GM23338 (cell line): Measurements from ENCODE around the gene NDUFS4. TPM values are rescaled to one million over a fixed set of nuclear protein-coding genes. Genes with fewer than 3 reads are reported as not detected.

ENCODE experiments used
- ATAC-seq: fragments of 200-7000 bp; cut with Tn5 transposase; 3 replicates; pipeline ENCODE4 v1.9.1; 2020
- DNase-seq: peaks from one replicate; pipeline ENCODE4 v3.0.0-alpha.2; 2015; ENCODE audit warnings: low spot score
- H2AFZ ChIP-seq: fragments of 200-600 bp; sonication (generic); 2 replicates; pipeline ENCODE4 v1.8.0; 2016; ENCODE audit warnings: antibody characterized with exemption, mild to moderate bottlenecking, moderate library complexity
- H3F3A ChIP-seq: fragments of 200-600 bp; sonication (generic); replicated peaks from 2 replicates; pipeline ENCODE4 v1.8.0; 2017; ENCODE audit warnings: antibody characterized with exemption, mixed run types, low read depth
- H3K27ac ChIP-seq: fragments of 200-600 bp; sonication (generic); 2 replicates; pipeline ENCODE4 v1.6.1; 2016; ENCODE audit warnings: low read depth
- H3K27me3 ChIP-seq: fragments of 200-600 bp; sonication (generic); 2 replicates; pipeline ENCODE4 v1.8.0; 2016; ENCODE audit warnings: mild to moderate bottlenecking, mixed run types, moderate library complexity; ENCODE audit not compliant: insufficient read depth
- H3K36me3 ChIP-seq: fragments of 200-600 bp; sonication (generic); 2 replicates; pipeline ENCODE4 v1.8.0; 2016; ENCODE audit warnings: mild to moderate bottlenecking; ENCODE audit not compliant: insufficient read depth
- H3K4me1 ChIP-seq: fragments of 200-600 bp; sonication (generic); 2 replicates; pipeline ENCODE4 v1.8.0; 2016; ENCODE audit warnings: mild to moderate bottlenecking, moderate library complexity; ENCODE audit not compliant: insufficient read depth
- H3K4me2 ChIP-seq: fragments of 200-600 bp; sonication (generic); 2 replicates; pipeline ENCODE4 v1.7.1; 2017; ENCODE audit warnings: mixed run types
- H3K4me3 ChIP-seq: fragments of 200-600 bp; sonication (generic); 2 replicates; pipeline ENCODE4 v1.6.1; 2016; ENCODE audit warnings: mixed run types
- H3K79me2 ChIP-seq: fragments of 200-600 bp; sonication (generic); replicated peaks from 2 replicates; pipeline ENCODE4 v1.8.0; 2017; ENCODE audit warnings: mild to moderate bottlenecking; ENCODE audit not compliant: insufficient read depth
- H3K9me2 ChIP-seq: fragments of 200-600 bp; sonication (generic); 2 replicates; pipeline ENCODE4 v1.8.0; 2017; ENCODE audit not compliant: insufficient read depth
- H4K20me1 ChIP-seq: fragments of 200-600 bp; sonication (generic); replicated peaks from 2 replicates; pipeline ENCODE4 v1.8.0; 2017; ENCODE audit warnings: mild to moderate bottlenecking; ENCODE audit not compliant: insufficient read depth
- H3K27ac Mint-ChIP-seq: 2 replicates; pipeline ENCODE4 v1.8.0; 2020; ENCODE audit warnings: inconsistent platforms, mild to moderate bottlenecking, moderate library complexity, mixed read lengths
- H3K27me3 Mint-ChIP-seq: 3 replicates; pipeline ENCODE4 v1.8.0; 2022; ENCODE audit warnings: low read depth, mild to moderate bottlenecking, moderate library complexity, mixed read lengths, inconsistent platforms; ENCODE audit not compliant: insufficient read depth, poor library complexity
- H3K36me3 Mint-ChIP-seq: 3 replicates; pipeline ENCODE4 v1.8.0; 2021; ENCODE audit warnings: low read depth, mild to moderate bottlenecking, inconsistent platforms, moderate library complexity, mixed read lengths
- H3K4me1 Mint-ChIP-seq: 3 replicates; pipeline ENCODE4 v1.8.0; 2020; ENCODE audit warnings: mild to moderate bottlenecking, inconsistent platforms, mixed read lengths
- H3K4me3 Mint-ChIP-seq: 3 replicates; pipeline ENCODE4 v1.8.0; 2021; ENCODE audit warnings: moderate library complexity, mild to moderate bottlenecking, inconsistent platforms, mixed read lengths
- H3K9me3 Mint-ChIP-seq: 3 replicates; pipeline ENCODE4 v1.8.0; 2020; ENCODE audit warnings: moderate library complexity, mild to moderate bottlenecking, inconsistent platforms, mixed read lengths
- CREB1 ChIP-seq: fragments of 250-450 bp; sonication (Bioruptor Pico); IDR thresholded peaks from 2 replicates; pipeline ENCODE4 v1.5.0; 2020; ENCODE audit warnings: low read depth, mild to moderate bottlenecking, moderate library complexity
- CTCF ChIP-seq, 2 experiments: fragments of 200-600 bp in 1 of 2; sonication (generic) in 1 of 2; conservative IDR thresholded peaks; 2 replicates each; pipeline versions ENCODE4 v1.5.1 to v1.6.1; 2016 to 2017; ENCODE audit warnings: antibody characterized with exemption in 2 of 2, low read depth in 2 of 2, mild to moderate bottlenecking in 2 of 2, moderate library complexity in 1 of 2
- EZH2 ChIP-seq: fragments of 200-600 bp; sonication (generic); IDR thresholded peaks from one replicate; pipeline ENCODE4 v1.8.0; 2017; ENCODE audit warnings: antibody characterized with exemption, mild to moderate bottlenecking, low read depth; ENCODE audit not compliant: unreplicated experiment
- EZH2phosphoT487 ChIP-seq: fragments of 200-600 bp; sonication (generic); IDR thresholded peaks from one replicate; pipeline ENCODE4 v1.8.1; 2018; ENCODE audit warnings: antibody characterized with exemption; ENCODE audit not compliant: unreplicated experiment
- JUNB ChIP-seq: IDR thresholded peaks from one replicate; pipeline ENCODE4 v1.6.1; 2016; ENCODE audit warnings: antibody characterized with exemption; ENCODE audit not compliant: unreplicated experiment
- NANOG ChIP-seq: IDR thresholded peaks from 2 replicates; pipeline ENCODE4 v1.6.1; 2016; ENCODE audit warnings: antibody characterized with exemption, borderline replicate concordance
- POLR2AphosphoS5 ChIP-seq: IDR thresholded peaks from 2 replicates; pipeline ENCODE4 v1.6.1; 2016; ENCODE audit warnings: antibody characterized with exemption, low read depth
- REST ChIP-seq: IDR thresholded peaks from one replicate; pipeline ENCODE4 v1.6.1; 2018; ENCODE audit warnings: antibody characterized with exemption; ENCODE audit not compliant: unreplicated experiment
- STAT1 ChIP-seq: IDR thresholded peaks from one replicate; pipeline ENCODE4 v1.6.1; 2016; ENCODE audit warnings: antibody characterized with exemption; ENCODE audit not compliant: unreplicated experiment
- ZNF114 ChIP-seq: fragments of 250-450 bp; sonication (Bioruptor Pico); IDR thresholded peaks from 2 replicates; pipeline ENCODE4 v1.5.0; 2020; ENCODE audit warnings: mild to moderate bottlenecking, moderate library complexity
- ZNF331 ChIP-seq: fragments of 250-450 bp; sonication (Bioruptor Pico); IDR thresholded peaks from 2 replicates; pipeline ENCODE4 v1.5.0; 2020; ENCODE audit warnings: low read depth, mild to moderate bottlenecking, moderate library complexity
- polyA plus RNA-seq: library from polyadenylated mRNA; unstranded; fragments of >200 nt; fragmentation: Nextera tagmentation; extraction: Ambion mirVana; gene quantifications from 2 replicates; pipeline ENCODE4 v1.2.1, GENCODE V29; 2016
- total RNA-seq: library from RNA; depleted of rRNA; stranded (reverse); fragments of >200 nt; shearing (Covaris generic); gene quantifications from 2 replicates; pipeline ENCODE4 v1.2.3, GENCODE V29; 2014
- TF ChIP-seq, protein P1 (sequence below): fragments of 250-450 bp; sonication (Bioruptor Pico); IDR thresholded peaks from 2 replicates; pipeline ENCODE4 v1.5.0; 2020; ENCODE audit warnings: mild to moderate bottlenecking, moderate library complexity
- TF ChIP-seq, protein P2 (sequence below): IDR thresholded peaks from 2 replicates; pipeline ENCODE4 v1.6.1; 2016; ENCODE audit warnings: antibody characterized with exemption

The NDUFS4 gene
- total and polyA plus RNA-seq, 2 experiments from 2014 or later = 65.6 to 151 TPM

- H3K27ac ChIP-seq = no peak overlapping the region
- no peak for ATAC-seq
- H3K27ac Mint-ChIP-seq = no peak overlapping the region
Measured at GRCh38 chr5:53677632-53678031, 117.2 kb downstream of the NDUFS4 start.

More at GRCh38 chr5:53677632-53678031, 117.2 kb downstream of the NDUFS4 start:
- Histone ChIP-seq H3K4me3 (no peak overlapping the region), H3K9me2 (no peaks in the 10 kb centered on the region), H3F3A (no peaks in the 10 kb centered on the region), H3K4me1 (peaks cover 1% of the 10 kb centered on the region; the same call in 1 of the 2 replicates), H4K20me1 (no peaks in the 10 kb centered on the region), H3K36me3 (no peaks in the 10 kb centered on the region), H2AFZ (no peak overlapping the region), H3K27me3 (no peaks in the 10 kb centered on the region), H3K79me2 (no peaks in the 10 kb centered on the region), H3K4me2 (no peak overlapping the region)
- Mint-ChIP-seq H3K4me1 (peaks cover 4% of the 10 kb centered on the region; the same call in 2 of the 3 replicates), H3K27me3 (no peaks in the 10 kb centered on the region), H3K36me3 (peaks cover 3% of the 10 kb centered on the region; the same call in 2 of the 3 replicates), H3K4me3 (no peak overlapping the region), H3K9me3 (no peaks in the 10 kb centered on the region)
- DNase-seq = no peak
- TF ChIP-seq EZH2phosphoT487 (no peak), NANOG (no peak), CREB1 (CRISPR knock-in tag) (no peak), JUNB (no peak), EZH2 (no peak), REST (no peak), ZNF114 (CRISPR knock-in tag) (no peak), ZNF331 (no peak), POLR2AphosphoS5 (no peak), STAT1 (no peak), CTCF (conservative IDR thresholded peaks at IDR 0.05; ENCODE audit: low read depth in 2 of 2) (no peak)
- TF ChIP-seq, protein P1, sequence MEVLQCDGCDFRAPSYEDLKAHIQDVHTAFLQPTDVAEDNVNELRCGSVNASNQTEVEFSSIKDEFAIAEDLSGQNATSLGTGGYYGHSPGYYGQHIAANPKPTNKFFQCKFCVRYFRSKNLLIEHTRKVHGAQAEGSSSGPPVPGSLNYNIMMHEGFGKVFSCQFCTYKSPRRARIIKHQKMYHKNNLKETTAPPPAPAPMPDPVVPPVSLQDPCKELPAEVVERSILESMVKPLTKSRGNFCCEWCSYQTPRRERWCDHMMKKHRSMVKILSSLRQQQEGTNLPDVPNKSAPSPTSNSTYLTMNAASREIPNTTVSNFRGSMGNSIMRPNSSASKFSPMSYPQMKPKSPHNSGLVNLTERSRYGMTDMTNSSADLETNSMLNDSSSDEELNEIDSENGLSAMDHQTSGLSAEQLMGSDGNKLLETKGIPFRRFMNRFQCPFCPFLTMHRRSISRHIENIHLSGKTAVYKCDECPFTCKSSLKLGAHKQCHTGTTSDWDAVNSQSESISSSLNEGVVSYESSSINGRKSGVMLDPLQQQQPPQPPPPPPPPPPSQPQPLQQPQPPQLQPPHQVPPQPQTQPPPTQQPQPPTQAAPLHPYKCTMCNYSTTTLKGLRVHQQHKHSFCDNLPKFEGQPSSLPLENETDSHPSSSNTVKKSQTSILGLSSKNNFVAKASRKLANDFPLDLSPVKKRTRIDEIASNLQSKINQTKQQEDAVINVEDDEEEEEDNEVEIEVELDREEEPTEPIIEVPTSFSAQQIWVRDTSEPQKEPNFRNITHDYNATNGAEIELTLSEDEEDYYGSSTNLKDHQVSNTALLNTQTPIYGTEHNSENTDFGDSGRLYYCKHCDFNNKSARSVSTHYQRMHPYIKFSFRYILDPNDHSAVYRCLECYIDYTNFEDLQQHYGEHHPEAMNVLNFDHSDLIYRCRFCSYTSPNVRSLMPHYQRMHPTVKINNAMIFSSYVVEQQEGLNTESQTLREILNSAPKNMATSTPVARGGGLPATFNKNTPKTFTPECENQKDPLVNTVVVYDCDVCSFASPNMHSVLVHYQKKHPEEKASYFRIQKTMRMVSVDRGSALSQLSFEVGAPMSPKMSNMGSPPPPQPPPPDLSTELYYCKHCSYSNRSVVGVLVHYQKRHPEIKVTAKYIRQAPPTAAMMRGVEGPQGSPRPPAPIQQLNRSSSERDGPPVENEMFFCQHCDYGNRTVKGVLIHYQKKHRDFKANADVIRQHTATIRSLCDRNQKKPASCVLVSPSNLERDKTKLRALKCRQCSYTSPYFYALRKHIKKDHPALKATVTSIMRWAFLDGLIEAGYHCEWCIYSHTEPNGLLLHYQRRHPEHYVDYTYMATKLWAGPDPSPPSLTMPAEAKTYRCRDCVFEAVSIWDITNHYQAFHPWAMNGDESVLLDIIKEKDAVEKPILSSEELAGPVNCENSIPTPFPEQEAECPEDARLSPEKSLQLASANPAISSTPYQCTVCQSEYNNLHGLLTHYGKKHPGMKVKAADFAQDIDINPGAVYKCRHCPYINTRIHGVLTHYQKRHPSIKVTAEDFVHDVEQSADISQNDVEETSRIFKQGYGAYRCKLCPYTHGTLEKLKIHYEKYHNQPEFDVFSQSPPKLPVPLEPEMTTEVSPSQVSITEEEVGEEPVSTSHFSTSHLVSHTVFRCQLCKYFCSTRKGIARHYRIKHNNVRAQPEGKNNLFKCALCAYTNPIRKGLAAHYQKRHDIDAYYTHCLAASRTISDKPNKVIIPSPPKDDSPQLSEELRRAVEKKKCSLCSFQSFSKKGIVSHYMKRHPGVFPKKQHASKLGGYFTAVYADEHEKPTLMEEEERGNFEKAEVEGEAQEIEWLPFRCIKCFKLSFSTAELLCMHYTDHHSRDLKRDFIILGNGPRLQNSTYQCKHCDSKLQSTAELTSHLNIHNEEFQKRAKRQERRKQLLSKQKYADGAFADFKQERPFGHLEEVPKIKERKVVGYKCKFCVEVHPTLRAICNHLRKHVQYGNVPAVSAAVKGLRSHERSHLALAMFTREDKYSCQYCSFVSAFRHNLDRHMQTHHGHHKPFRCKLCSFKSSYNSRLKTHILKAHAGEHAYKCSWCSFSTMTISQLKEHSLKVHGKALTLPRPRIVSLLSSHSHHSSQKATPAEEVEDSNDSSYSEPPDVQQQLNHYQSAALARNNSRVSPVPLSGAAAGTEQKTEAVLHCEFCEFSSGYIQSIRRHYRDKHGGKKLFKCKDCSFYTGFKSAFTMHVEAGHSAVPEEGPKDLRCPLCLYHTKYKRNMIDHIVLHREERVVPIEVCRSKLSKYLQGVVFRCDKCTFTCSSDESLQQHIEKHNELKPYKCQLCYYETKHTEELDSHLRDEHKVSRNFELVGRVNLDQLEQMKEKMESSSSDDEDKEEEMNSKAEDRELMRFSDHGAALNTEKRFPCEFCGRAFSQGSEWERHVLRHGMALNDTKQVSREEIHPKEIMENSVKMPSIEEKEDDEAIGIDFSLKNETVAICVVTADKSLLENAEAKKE (CRISPR knock-in tag) = no peak
- TF ChIP-seq, protein P2, sequence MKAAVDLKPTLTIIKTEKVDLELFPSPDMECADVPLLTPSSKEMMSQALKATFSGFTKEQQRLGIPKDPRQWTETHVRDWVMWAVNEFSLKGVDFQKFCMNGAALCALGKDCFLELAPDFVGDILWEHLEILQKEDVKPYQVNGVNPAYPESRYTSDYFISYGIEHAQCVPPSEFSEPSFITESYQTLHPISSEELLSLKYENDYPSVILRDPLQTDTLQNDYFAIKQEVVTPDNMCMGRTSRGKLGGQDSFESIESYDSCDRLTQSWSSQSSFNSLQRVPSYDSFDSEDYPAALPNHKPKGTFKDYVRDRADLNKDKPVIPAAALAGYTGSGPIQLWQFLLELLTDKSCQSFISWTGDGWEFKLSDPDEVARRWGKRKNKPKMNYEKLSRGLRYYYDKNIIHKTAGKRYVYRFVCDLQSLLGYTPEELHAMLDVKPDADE = no peak
